Measurements from ENCODE around the gene P4HA1. TPM values are rescaled to one million over a fixed set of nuclear protein-coding genes. Genes with fewer than 3 reads are reported as not detected.
"Not testable (repeated sequence)": the region's sequence is repeated elsewhere in the genome, so short reads cannot be mapped to it uniquely, and the experiment has no call there.

The P4HA1 gene
- total RNA-seq, 2 donors from 2014 or later: 16.2 to 26.8 TPM

GRCh38 chr10:73015779-73016178 lies 80.9 kb downstream of the P4HA1 start:
- no peak for TF ChIP-seq POLR2AphosphoS5 (IDR thresholded peaks at IDR 0.05)
- no peak for TF ChIP-seq CTCF (IDR thresholded peaks at IDR 0.05)
- TF ChIP-seq POLR2A (IDR thresholded peaks at IDR 0.05): no peak
- no peak for DNase-seq (ENCODE audit: low spot score)
- Histone ChIP-seq H3K4me3 (no peak overlapping the region), H3K9me3 (no peaks in the 10 kb centered on the region), H3K4me1 (replicated peaks) (no peaks in the 10 kb centered on the region), H3K36me3 (no peaks in the 10 kb centered on the region), H3K27me3 (replicated peaks; ENCODE audit: insufficient read depth) (no peaks in the 10 kb centered on the region), H3K27ac (no peak overlapping the region)
- intact Hi-C loops (cut with DNase I): no loop called here
- 91% methylated on average over 2 of the region's 2 CpGs for WGBS

GRCh38 chr10:73003822-73004221 lies 92.8 kb downstream of the P4HA1 start:
- Histone ChIP-seq H3K27ac (no peak overlapping the region), H3K36me3 (no peaks in the 10 kb centered on the region), H3K4me1 (replicated peaks) (no peaks in the 10 kb centered on the region), H3K9me3 (no peaks in the 10 kb centered on the region), H3K4me3 (no peak overlapping the region), H3K27me3 (replicated peaks; ENCODE audit: insufficient read depth) (no peaks in the 10 kb centered on the region)
- intact Hi-C loops (cut with DNase I): no loop called here
- no peak for DNase-seq (ENCODE audit: low spot score)
- TF ChIP-seq CTCF (IDR thresholded peaks at IDR 0.05) (no peak), POLR2A (IDR thresholded peaks at IDR 0.05) (no peak), POLR2AphosphoS5 (IDR thresholded peaks at IDR 0.05) (no peak)

DNA sequence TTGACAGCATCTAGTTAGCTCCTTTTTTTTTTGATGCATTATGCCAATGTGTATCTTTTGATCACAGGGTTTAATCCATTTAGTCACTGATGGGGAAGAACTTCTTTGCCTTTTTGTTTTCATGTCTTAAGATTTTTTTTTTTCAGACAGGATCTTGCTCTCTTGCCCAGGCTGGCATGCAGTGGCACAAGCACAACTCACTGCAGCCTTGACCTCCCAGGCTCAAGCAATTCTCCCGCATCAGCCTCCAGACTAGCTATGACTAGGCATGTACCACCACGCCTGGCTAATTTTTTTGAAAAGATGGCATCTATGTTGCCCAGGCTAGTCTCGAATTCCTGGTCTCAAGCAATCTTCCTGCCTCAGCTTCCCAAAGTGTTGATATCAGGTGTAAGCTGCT lies 95.7 kb downstream of the P4HA1 start:
- 96% methylated on average over 3 of the region's 3 CpGs for WGBS
- Histone ChIP-seq H3K4me1 (replicated peaks) (no peaks in the 10 kb centered on the region), H3K9me3 (no peaks in the 10 kb centered on the region), H3K4me3 (no peak overlapping the region), H3K36me3 (no peaks in the 10 kb centered on the region), H3K27ac (no peak overlapping the region), H3K27me3 (replicated peaks; ENCODE audit: insufficient read depth) (no peaks in the 10 kb centered on the region)
- intact Hi-C loops (cut with DNase I): no loop called here
- TF ChIP-seq CTCF (IDR thresholded peaks at IDR 0.05): no peak
- TF ChIP-seq POLR2A (IDR thresholded peaks at IDR 0.05): no peak
- no peak for TF ChIP-seq POLR2AphosphoS5 (IDR thresholded peaks at IDR 0.05)
- DNase-seq (ENCODE audit: low spot score): no peak

DNA sequence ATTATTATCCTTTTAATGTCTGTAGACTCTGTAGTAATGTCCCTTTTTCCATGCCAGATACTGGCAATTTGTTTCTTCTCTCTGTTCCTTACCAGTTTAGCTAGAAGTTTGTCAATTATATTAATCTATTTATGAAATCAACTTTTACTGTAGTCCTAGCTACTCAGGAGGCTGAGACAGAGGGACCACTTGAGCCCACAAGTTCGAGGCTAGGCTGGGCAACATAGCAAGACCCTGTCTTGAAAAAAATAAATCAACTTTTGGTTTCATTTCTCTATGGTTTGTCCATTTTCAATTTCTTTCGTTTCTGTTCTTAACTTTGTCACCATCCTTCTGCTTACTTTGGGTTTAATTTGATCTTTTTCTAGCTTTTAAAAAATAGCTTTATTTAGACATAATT lies 99.6 kb downstream of the P4HA1 start:
- Histone ChIP-seq H3K9me3 (no peaks in the 10 kb centered on the region), H3K27ac (no peak overlapping the region), H3K36me3 (no peaks in the 10 kb centered on the region), H3K27me3 (replicated peaks; ENCODE audit: insufficient read depth) (no peaks in the 10 kb centered on the region), H3K4me1 (replicated peaks) (no peaks in the 10 kb centered on the region), H3K4me3 (no peak overlapping the region)
- 98% methylated on average over 2 of the region's 2 CpGs for WGBS
- no peak for TF ChIP-seq CTCF (IDR thresholded peaks at IDR 0.05)
- TF ChIP-seq POLR2AphosphoS5 (IDR thresholded peaks at IDR 0.05): no peak
- TF ChIP-seq POLR2A (IDR thresholded peaks at IDR 0.05): no peak
- intact Hi-C loops (cut with DNase I): no loop called here
- no peak for DNase-seq (ENCODE audit: low spot score)

- H3K9me3 ChIP-seq; DNase-seq (ENCODE audit: low spot score); H3K4me1 ChIP-seq (replicated peaks); intact Hi-C loops (cut with DNase I); H3K36me3 ChIP-seq; H3K4me3 ChIP-seq; H3K27me3 ChIP-seq (replicated peaks; ENCODE audit: insufficient read depth); H3K27ac ChIP-seq: not testable (repeated sequence)
Measured at GRCh38 chr10:72995459-72995858, 101.2 kb downstream of the P4HA1 start.

DNA sequence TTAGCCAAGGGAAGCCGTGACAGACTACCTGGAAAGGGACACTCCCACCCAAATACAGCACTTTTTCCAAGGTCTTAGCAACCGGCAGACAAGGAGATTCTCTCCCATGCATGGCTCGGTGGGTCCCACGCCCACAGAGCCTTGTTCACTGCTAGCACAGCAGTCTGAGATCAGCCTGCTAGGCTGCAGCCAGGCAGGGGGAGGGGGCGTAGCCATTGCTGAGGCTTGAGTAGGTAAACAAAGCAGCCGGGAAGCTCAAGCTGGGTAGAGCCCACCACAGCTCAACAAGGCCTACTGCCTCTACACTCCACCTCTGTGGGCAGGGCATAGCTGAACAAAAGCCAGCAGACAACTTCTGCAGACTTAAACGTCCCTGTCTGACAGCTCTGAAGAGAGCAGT lies 106.9 kb downstream of the P4HA1 start:
- 80% methylated on average over 6 of the region's 7 CpGs for WGBS
- H3K4me1 ChIP-seq (replicated peaks); intact Hi-C loops (cut with DNase I); H3K36me3 ChIP-seq; H3K4me3 ChIP-seq; H3K9me3 ChIP-seq; H3K27me3 ChIP-seq (replicated peaks; ENCODE audit: insufficient read depth); H3K27ac ChIP-seq; DNase-seq (ENCODE audit: low spot score): not testable (repeated sequence)

GRCh38 chr10:72984618-72985017 lies 112.0 kb downstream of the P4HA1 start:
- H3K4me1 ChIP-seq (replicated peaks); H3K27me3 ChIP-seq (replicated peaks; ENCODE audit: insufficient read depth); H3K4me3 ChIP-seq; H3K27ac ChIP-seq; H3K36me3 ChIP-seq; intact Hi-C loops (cut with DNase I); H3K9me3 ChIP-seq; DNase-seq (ENCODE audit: low spot score): not testable (repeated sequence)
- WGBS: 95% methylated on average over 4 of the region's 4 CpGs

Measured in prostate gland (tissue), 2 donors.